Bronchial epithelial cell (primary cell): Measurements from ENCODE around the gene HTR5A. TPM values are rescaled to one million over a fixed set of nuclear protein-coding genes. Genes with fewer than 3 reads are reported as not detected.

Experiments
- DNase-seq: peaks from one replicate; pipeline ENCODE4 v3.0.0-alpha.2; 2010; ENCODE audit warnings: low read depth
- FAIRE-seq: peaks from 2 replicates; lab custom pipeline; 2011; peaks lifted over from hg19 to GRCh38; lab: Jason Lieb, UNC
- H3K27me3 ChIP-seq: 2 replicates; pipeline ENCODE4 v1.5.1; 2011; ENCODE audit warnings: low read length; ENCODE audit not compliant: control insufficient read depth, insufficient read depth
- H3K36me3 ChIP-seq: 2 replicates; pipeline ENCODE4 v1.5.1; 2011; ENCODE audit warnings: low read length; ENCODE audit not compliant: control insufficient read depth, insufficient read depth
- H3K4me3 ChIP-seq: 2 replicates; pipeline ENCODE4 v1.5.1; 2011; ENCODE audit warnings: mild to moderate bottlenecking, low read depth, low read length, control low read depth
- total RNA-seq: library from RNA; depleted of rRNA; stranded (reverse); fragments of >200 nt; gene quantifications from 2 replicates; pipeline ENCODE4 v1.2.1, GENCODE V29; 2014
- TF ChIP-seq, protein P1 (sequence below): IDR thresholded peaks from 2 replicates; pipeline ENCODE4 v1.5.1; 2011; ENCODE audit warnings: mild to moderate bottlenecking, moderate library complexity, low read length, control low read depth, inconsistent platforms; ENCODE audit not compliant: insufficient read depth, severe bottlenecking

Gene HTR5A
- total RNA-seq, 1 donor from 2014 or later = not detected

DNA sequence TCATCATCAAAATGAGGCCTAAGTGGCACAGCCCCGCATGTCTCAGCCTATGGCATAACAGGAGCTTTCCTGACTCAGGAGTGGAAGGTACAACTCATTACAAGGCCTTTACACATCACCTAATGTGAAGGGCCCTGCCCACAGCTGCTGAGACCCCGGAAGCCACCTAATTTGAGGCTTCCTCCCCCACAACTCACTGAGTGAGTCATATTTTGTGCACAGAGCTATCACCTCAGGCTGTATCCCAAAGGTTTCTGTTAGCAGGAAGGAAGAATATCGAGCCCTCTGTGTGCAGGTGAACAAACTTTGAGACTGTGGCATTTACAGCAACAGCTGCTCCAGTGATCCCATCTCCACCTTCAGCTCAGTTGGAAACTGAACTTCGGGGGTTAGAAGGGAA, 20.6 kb downstream of the HTR5A start:
- no peak for FAIRE-seq
- TF ChIP-seq, protein P1, sequence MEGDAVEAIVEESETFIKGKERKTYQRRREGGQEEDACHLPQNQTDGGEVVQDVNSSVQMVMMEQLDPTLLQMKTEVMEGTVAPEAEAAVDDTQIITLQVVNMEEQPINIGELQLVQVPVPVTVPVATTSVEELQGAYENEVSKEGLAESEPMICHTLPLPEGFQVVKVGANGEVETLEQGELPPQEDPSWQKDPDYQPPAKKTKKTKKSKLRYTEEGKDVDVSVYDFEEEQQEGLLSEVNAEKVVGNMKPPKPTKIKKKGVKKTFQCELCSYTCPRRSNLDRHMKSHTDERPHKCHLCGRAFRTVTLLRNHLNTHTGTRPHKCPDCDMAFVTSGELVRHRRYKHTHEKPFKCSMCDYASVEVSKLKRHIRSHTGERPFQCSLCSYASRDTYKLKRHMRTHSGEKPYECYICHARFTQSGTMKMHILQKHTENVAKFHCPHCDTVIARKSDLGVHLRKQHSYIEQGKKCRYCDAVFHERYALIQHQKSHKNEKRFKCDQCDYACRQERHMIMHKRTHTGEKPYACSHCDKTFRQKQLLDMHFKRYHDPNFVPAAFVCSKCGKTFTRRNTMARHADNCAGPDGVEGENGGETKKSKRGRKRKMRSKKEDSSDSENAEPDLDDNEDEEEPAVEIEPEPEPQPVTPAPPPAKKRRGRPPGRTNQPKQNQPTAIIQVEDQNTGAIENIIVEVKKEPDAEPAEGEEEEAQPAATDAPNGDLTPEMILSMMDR = no peak
- no peak overlapping the region for H3K4me3 ChIP-seq
- no peaks in the 10 kb centered on the region for H3K27me3 ChIP-seq
- DNase-seq = peak; percentile 27
- no peaks in the 10 kb centered on the region for H3K36me3 ChIP-seq

DNA sequence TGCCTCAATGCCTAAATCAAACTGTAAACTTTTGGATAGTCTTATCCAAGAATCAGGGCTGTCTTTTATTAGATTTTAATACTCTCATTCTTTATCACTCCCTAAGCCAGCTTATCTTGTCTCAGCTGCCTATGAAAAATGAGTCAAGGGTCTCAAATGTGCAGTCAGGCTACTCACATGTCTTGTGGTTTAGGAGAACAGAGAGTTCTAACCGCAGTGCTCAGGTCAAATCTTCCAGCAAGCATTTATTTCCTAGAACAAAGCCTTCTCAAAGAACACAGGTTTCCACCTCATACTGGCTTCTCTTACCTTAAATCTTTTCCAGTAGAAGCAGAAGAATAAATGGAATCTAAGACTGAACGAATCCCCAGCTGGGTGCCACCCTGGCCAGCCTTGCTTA, 23.5 kb downstream of the HTR5A start:
- no peak for FAIRE-seq
- H3K4me3 ChIP-seq = no peak overlapping the region

DNA sequence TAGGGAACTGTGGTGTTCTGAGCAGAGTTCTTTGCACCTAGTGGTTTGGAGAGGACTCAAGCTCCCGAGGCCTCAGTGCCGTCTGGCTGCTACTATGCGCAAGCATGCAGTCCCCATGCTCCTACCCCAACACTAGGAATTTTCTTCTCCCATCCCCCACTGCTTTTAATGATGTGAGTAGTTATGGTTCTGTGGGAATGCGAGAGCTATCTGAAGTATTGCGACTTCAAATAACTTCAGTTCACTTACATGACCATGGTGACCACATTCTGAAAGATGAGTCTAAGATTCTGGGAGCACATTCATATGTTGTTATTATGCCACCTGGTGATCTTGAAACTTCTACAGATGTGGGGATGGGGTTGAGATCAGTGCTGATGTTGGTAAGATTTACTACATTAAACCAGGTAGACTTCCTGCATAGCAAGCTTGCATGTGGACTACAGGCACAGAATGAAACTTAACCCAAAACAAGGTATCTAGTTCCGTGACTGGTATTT, 24.6 kb downstream of the HTR5A start:
- no peak for FAIRE-seq
- DNase-seq = no peak
- Histone ChIP-seq H3K4me3 (no peak overlapping the region), H3K27me3 (no peaks in the 10 kb centered on the region), H3K36me3 (no peaks in the 10 kb centered on the region)
- TF ChIP-seq, protein P1 = no peak

More for the DNA sequence above, 23.5 kb downstream of the HTR5A start:
- Histone ChIP-seq H3K36me3 (no peaks in the 10 kb centered on the region), H3K27me3 (no peaks in the 10 kb centered on the region)
- DNase-seq = no peak
- TF ChIP-seq, protein P1 = no peak

DNA sequence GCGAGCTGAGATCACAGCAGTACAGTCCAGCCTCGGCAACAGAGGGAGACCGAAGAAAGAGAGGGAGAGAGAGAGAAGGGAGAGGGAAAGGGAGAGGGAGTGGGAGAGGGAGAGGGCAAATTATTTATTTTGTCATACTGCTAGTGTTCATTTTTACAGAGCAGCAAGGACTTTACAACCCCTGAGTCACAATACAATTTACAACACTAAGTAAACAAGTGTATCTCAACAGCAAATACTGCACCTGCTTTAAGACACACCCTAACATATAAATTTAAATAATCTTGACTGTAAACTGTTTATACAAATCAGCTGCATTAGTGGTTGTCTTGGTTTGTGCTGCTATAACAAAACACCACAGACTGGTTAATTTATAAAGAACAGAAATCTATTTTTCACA, 27.2 kb downstream of the HTR5A start:
- Histone ChIP-seq H3K36me3 (no peaks in the 10 kb centered on the region), H3K4me3 (no peak overlapping the region), H3K27me3 (no peaks in the 10 kb centered on the region)
- no peak for DNase-seq
- TF ChIP-seq, protein P1 = no peak
- FAIRE-seq = no peak

DNA sequence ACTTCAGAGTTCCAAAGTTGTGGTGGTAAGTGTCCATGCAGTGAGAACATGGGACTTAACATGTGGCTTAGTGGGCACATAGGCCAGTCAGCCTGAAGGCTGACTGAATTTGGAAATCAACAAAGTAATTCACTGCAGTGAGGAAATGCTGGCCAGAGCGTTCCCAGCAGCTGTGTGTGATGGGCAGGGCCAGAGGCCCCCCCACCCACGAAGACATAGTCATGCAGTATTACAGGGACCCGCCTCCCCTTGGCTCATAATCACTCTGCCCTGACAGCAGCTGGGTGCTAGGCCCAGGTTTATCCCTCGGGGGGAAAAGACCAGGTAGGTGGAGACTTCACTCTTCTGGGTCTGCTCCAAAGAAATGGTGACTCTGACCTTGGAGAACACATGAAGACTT, 33.7 kb downstream of the HTR5A start:
- TF ChIP-seq, protein P1 = no peak
- Histone ChIP-seq H3K4me3 (no peak overlapping the region), H3K27me3 (no peaks in the 10 kb centered on the region), H3K36me3 (no peaks in the 10 kb centered on the region)
- DNase-seq (no peak), FAIRE-seq (no peak)

DNA sequence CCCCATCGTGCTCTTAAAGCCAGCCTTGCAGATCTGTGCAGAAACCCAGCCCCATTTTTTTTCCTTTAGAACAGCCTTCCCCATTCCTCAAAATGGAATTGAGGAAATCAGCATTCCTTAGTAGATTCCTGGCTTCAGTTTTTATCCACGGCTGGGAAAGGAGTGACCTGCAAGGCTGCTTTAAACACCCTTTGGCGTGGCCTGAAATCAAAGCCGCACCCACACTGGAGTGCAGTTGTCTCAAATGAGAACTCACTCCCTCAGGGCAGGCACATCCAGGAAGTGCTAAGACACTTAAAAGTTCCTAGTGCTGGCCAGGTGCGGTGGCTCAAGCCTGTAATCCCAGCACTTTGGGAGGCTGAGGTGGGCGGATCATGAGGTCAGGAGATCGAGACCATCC, 34.8 kb downstream of the HTR5A start:
- TF ChIP-seq, protein P1 = no peak
- Histone ChIP-seq H3K4me3 (no peak overlapping the region), H3K36me3 (no peaks in the 10 kb centered on the region), H3K27me3 (no peaks in the 10 kb centered on the region)
- FAIRE-seq = no peak
- DNase-seq = no peak
